Astrocyte (in vitro differentiated cells and primary cell): ENCODE measurements around the gene UVSSA. TPM values are rescaled to one million over a fixed set of nuclear protein-coding genes. Genes with fewer than 3 reads are reported as not detected.

Source experiments
- DNase-seq: peaks from one replicate; pipeline ENCODE4 v3.0.0-alpha.2; 2010; ENCODE audit warnings: low read depth
- FAIRE-seq: peaks from 2 replicates; lab custom pipeline; 2011; peaks lifted over from hg19 to GRCh38; lab: Jason Lieb, UNC
- H2AFZ ChIP-seq: 2 replicates; pipeline ENCODE4 v1.6.0; 2012; ENCODE audit warnings: low read depth, low read length, inconsistent platforms
- H3K27ac ChIP-seq: 2 replicates; pipeline ENCODE4 v1.5.1; 2011; ENCODE audit warnings: low read depth, low read length, inconsistent platforms
- H3K27me3 ChIP-seq: 2 replicates; pipeline ENCODE4 v1.6.0; 2011; ENCODE audit warnings: low read length, inconsistent platforms; ENCODE audit not compliant: insufficient read depth
- H3K36me3 ChIP-seq: 2 replicates; pipeline ENCODE4 v1.5.1; 2011; ENCODE audit warnings: low read length, inconsistent platforms; ENCODE audit not compliant: insufficient read depth
- H3K4me1 ChIP-seq: 2 replicates; pipeline ENCODE4 v1.5.1; 2011; ENCODE audit warnings: low read length, inconsistent platforms; ENCODE audit not compliant: insufficient read depth
- H3K4me2 ChIP-seq: 2 replicates; pipeline ENCODE4 v1.6.0; 2012; ENCODE audit warnings: low read length, inconsistent platforms
- H3K4me3 ChIP-seq: 2 replicates; pipeline ENCODE4 v1.5.1; 2011; ENCODE audit warnings: low read depth, mild to moderate bottlenecking, low read length, inconsistent platforms; ENCODE audit not compliant: insufficient read depth
- H3K79me2 ChIP-seq: 2 replicates; pipeline ENCODE4 v1.6.0; 2012; ENCODE audit warnings: mild to moderate bottlenecking, low read length, inconsistent platforms; ENCODE audit not compliant: insufficient read depth
- H3K9ac ChIP-seq: 2 replicates; pipeline ENCODE4 v1.6.0; 2012; ENCODE audit warnings: mild to moderate bottlenecking, low read length, inconsistent platforms
- H3K9me3 ChIP-seq: 2 replicates; pipeline ENCODE4 v1.5.1; 2012; ENCODE audit warnings: low read depth, mild to moderate bottlenecking, low read length, inconsistent platforms; ENCODE audit not compliant: insufficient read depth
- H4K20me1 ChIP-seq: 2 replicates; pipeline ENCODE4 v1.6.0; 2012; ENCODE audit warnings: low read length, inconsistent platforms; ENCODE audit not compliant: insufficient read depth
- H3K27ac Mint-ChIP-seq: one replicate; pipeline ENCODE4 v1.8.0; 2021; ENCODE audit warnings: mild to moderate bottlenecking, mixed read lengths; ENCODE audit not compliant: unreplicated experiment
- H3K27me3 Mint-ChIP-seq: one replicate; pipeline ENCODE4 v1.8.0; 2021; ENCODE audit warnings: low read depth, mixed read lengths; ENCODE audit not compliant: unreplicated experiment
- H3K36me3 Mint-ChIP-seq: one replicate; pipeline ENCODE4 v1.8.0; 2021; ENCODE audit warnings: low read depth, mixed read lengths; ENCODE audit not compliant: unreplicated experiment
- H3K4me1 Mint-ChIP-seq: one replicate; pipeline ENCODE4 v1.8.0; 2021; ENCODE audit warnings: low read depth, mixed read lengths; ENCODE audit not compliant: unreplicated experiment
- H3K4me3 Mint-ChIP-seq: one replicate; pipeline ENCODE4 v1.8.0; 2021; ENCODE audit warnings: mild to moderate bottlenecking, moderate library complexity, mixed read lengths; ENCODE audit not compliant: unreplicated experiment
- H3K9me3 Mint-ChIP-seq: one replicate; pipeline ENCODE4 v1.8.0; 2021; ENCODE audit warnings: mild to moderate bottlenecking, mixed read lengths; ENCODE audit not compliant: unreplicated experiment
- CTCF ChIP-seq: IDR thresholded peaks from 2 replicates; pipeline ENCODE4 v1.5.1; 2011; ENCODE audit warnings: low read depth, mild to moderate bottlenecking, inconsistent platforms, low read length, moderate library complexity; ENCODE audit not compliant: insufficient read depth
- EZH2 ChIP-seq: IDR thresholded peaks from 2 replicates; pipeline ENCODE4 v1.6.1; 2012; ENCODE audit warnings: mild to moderate bottlenecking, low read length, inconsistent platforms; ENCODE audit not compliant: insufficient read depth
- total RNA-seq: library from RNA; stranded (reverse); gene quantifications from 2 replicates; pipeline ENCODE4 v1.2.1, GENCODE V29; 2021

Gene UVSSA
- total RNA-seq, 1 donor from 2014 or later, result 14.8 TPM

GRCh38 chr4:1340861-1341260 is 6.1 kb upstream of the UVSSA start:
- FAIRE-seq (no peak), DNase-seq (no peak)
- H3K4me2 ChIP-seq, result no peak overlapping the region
- H3K27me3 ChIP-seq, result no peaks in the 10 kb centered on the region
- peaks cover 3% of the 10 kb centered on the region for H3K4me1 ChIP-seq
- H3K9me3 ChIP-seq, result no peaks in the 10 kb centered on the region
- H3K36me3 Mint-ChIP-seq, result peaks cover 38% of the 10 kb centered on the region
- peaks cover 28% of the 10 kb centered on the region for H4K20me1 ChIP-seq
- TF ChIP-seq EZH2, result no peak
- TF ChIP-seq CTCF, result no peak
- no peak overlapping the region for H3K4me3 Mint-ChIP-seq
- no peak overlapping the region for H3K27ac ChIP-seq
- no peak overlapping the region for H3K9ac ChIP-seq
- peaks cover 34% of the 10 kb centered on the region for H3K36me3 ChIP-seq
- no peak overlapping the region for H3K4me3 ChIP-seq
- H3K27ac Mint-ChIP-seq, result no peak overlapping the region
- H2AFZ ChIP-seq, result no peak overlapping the region
- peaks cover 26% of the 10 kb centered on the region for H3K4me1 Mint-ChIP-seq
- peaks cover 21% of the 10 kb centered on the region for H3K79me2 ChIP-seq
- H3K27me3 Mint-ChIP-seq, result no peaks in the 10 kb centered on the region
- H3K9me3 Mint-ChIP-seq, result peaks cover 6% of the 10 kb centered on the region

GRCh38 chr4:1342003-1342402 is 5.0 kb upstream of the UVSSA start:
- no peak overlapping the region for H3K9ac ChIP-seq
- H3K27me3 ChIP-seq, result no peaks in the 10 kb centered on the region
- no peak overlapping the region for H3K27ac ChIP-seq
- Mint-ChIP-seq H3K4me1 (peaks cover 26% of the 10 kb centered on the region), H3K9me3 (peaks cover 3% of the 10 kb centered on the region), H3K4me3 (no peak overlapping the region), H3K36me3 (peaks cover 30% of the 10 kb centered on the region), H3K27me3 (no peaks in the 10 kb centered on the region), H3K27ac (no peak overlapping the region)
- no peak for FAIRE-seq
- no peak overlapping the region for H3K4me3 ChIP-seq
- TF ChIP-seq CTCF (no peak), EZH2 (no peak)
- peaks cover 3% of the 10 kb centered on the region for H3K4me1 ChIP-seq
- no peak for DNase-seq
- H3K4me2 ChIP-seq, result no peak overlapping the region
- H3K36me3 ChIP-seq, result peaks cover 26% of the 10 kb centered on the region
- no peaks in the 10 kb centered on the region for H3K9me3 ChIP-seq
- H4K20me1 ChIP-seq, result peaks cover 22% of the 10 kb centered on the region
- peaks cover 27% of the 10 kb centered on the region for H3K79me2 ChIP-seq
- H2AFZ ChIP-seq, result no peak overlapping the region

DNA sequence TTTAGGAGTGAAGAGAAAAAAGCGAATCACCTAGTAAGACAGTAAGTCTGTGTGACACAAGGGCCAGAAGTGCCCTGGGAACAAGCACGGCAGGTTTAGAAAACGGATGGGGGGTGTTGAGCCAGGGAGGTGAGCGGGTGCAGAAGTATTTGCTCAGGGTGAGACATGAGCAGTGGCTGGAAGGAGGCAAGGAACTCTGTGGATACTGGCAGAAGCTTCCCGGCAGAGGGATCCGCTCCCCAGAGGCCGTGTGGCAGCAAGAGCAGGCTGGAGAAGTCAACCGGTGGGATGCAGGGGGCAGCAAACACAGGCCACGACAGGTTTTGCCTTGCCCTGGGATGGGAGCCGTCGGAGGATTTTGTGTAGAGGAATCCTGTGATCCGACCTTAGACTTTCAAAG is 2.3 kb upstream of the UVSSA start:
- DNase-seq, result no peak
- Histone ChIP-seq H4K20me1 (peaks cover 13% of the 10 kb centered on the region), H3K27me3 (no peaks in the 10 kb centered on the region), H3K9me3 (no peaks in the 10 kb centered on the region), H3K4me1 (peaks cover 8% of the 10 kb centered on the region), H3K4me2 (peak overlapping the region; percentile 100), H3K79me2 (peaks cover 40% of the 10 kb centered on the region), H3K9ac (no peak overlapping the region), H3K4me3 (no peak overlapping the region), H2AFZ (no peak overlapping the region), H3K27ac (no peak overlapping the region), H3K36me3 (peaks cover 12% of the 10 kb centered on the region)
- no peak for FAIRE-seq
- H3K27ac Mint-ChIP-seq, result peak overlapping the region; percentile 48
- no peaks in the 10 kb centered on the region for H3K27me3 Mint-ChIP-seq
- H3K4me3 Mint-ChIP-seq, result peak overlapping the region; percentile 95
- H3K9me3 Mint-ChIP-seq, result no peaks in the 10 kb centered on the region
- TF ChIP-seq CTCF (no peak), EZH2 (no peak)
- H3K4me1 Mint-ChIP-seq, result peaks cover 28% of the 10 kb centered on the region
- peaks cover 14% of the 10 kb centered on the region for H3K36me3 Mint-ChIP-seq
